Measurements from ENCODE around the gene ASMT. TPM values are rescaled to one million over a fixed set of nuclear protein-coding genes. Genes with fewer than 3 reads are reported as not detected.

Gene ASMT
- total RNA-seq, 1 experiment from 2014 or later, result not detected

DNA sequence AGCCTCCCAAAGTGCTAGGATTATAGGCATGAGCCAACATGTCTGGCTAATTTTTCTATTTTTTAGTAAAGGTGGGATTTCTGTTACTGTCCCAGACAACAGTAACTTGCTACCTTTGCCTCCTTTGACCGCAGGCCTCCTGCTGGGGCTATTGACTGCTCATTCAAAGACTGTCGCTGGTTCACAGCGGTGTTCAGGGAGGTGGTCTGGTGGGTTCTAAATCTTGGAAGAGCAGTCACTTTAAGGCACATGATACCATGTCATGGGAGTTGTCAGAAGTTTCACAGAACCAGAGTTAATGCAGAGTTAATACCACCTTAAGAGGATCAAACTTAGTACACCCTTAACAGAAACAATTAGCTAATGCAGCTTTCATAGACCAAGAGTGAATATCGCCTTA, 3.8 kb downstream of the ASMT start (continued):
- TF ChIP-seq, protein P1, sequence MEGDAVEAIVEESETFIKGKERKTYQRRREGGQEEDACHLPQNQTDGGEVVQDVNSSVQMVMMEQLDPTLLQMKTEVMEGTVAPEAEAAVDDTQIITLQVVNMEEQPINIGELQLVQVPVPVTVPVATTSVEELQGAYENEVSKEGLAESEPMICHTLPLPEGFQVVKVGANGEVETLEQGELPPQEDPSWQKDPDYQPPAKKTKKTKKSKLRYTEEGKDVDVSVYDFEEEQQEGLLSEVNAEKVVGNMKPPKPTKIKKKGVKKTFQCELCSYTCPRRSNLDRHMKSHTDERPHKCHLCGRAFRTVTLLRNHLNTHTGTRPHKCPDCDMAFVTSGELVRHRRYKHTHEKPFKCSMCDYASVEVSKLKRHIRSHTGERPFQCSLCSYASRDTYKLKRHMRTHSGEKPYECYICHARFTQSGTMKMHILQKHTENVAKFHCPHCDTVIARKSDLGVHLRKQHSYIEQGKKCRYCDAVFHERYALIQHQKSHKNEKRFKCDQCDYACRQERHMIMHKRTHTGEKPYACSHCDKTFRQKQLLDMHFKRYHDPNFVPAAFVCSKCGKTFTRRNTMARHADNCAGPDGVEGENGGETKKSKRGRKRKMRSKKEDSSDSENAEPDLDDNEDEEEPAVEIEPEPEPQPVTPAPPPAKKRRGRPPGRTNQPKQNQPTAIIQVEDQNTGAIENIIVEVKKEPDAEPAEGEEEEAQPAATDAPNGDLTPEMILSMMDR (IDR thresholded peaks at IDR 0.05 in 2 of 3, conservative IDR thresholded peaks at IDR 0.05 in 1 of 3; ENCODE audit: borderline replicate concordance in 1 of 3, insufficient read depth in 1 of 3, low read depth in 2 of 3, low read length in 2 of 3), result no peak
- no peak for TF ChIP-seq JUND (IDR thresholded peaks at IDR 0.05)
- TF ChIP-seq ZFX (IDR thresholded peaks at IDR 0.05), result no peak
- TF ChIP-seq SP1 (IDR thresholded peaks at IDR 0.05; ENCODE audit: low read depth), result no peak
- TF ChIP-seq EGR1 (IDR thresholded peaks at IDR 0.05; ENCODE audit: low read depth), result no peak
- TF ChIP-seq POLR2A (IDR thresholded peaks at IDR 0.05; ENCODE audit: borderline replicate concordance, extremely low read depth, insufficient read depth, insufficient read length), result no peak
- TF ChIP-seq, protein P2, sequence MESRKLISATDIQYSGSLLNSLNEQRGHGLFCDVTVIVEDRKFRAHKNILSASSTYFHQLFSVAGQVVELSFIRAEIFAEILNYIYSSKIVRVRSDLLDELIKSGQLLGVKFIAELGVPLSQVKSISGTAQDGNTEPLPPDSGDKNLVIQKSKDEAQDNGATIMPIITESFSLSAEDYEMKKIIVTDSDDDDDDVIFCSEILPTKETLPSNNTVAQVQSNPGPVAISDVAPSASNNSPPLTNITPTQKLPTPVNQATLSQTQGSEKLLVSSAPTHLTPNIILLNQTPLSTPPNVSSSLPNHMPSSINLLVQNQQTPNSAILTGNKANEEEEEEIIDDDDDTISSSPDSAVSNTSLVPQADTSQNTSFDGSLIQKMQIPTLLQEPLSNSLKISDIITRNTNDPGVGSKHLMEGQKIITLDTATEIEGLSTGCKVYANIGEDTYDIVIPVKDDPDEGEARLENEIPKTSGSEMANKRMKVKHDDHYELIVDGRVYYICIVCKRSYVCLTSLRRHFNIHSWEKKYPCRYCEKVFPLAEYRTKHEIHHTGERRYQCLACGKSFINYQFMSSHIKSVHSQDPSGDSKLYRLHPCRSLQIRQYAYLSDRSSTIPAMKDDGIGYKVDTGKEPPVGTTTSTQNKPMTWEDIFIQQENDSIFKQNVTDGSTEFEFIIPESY (IDR thresholded peaks at IDR 0.05; ENCODE audit: extremely low read depth, insufficient replicate concordance, low read length), result no peak

DNA sequence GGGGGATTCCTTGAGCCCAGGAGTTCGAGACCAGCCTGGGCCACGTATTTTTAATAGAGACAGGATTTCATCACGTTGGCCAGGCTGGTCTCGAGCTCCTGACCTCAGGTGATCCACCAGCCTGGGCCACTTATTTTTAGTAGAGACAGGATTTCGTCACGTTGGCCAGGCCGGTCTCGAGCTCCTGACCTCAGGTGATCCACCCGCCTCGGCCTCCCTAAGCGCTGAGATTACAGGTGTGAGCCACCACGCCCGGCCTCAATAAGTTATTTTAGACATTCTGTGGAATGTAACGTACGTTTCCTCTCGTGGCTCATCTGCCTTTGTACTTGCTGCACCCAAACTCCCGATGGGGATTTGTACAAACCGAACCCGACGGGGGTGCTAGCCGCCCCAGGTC, 8.8 kb downstream of the ASMT start:
- BruUV-seq (replicated peaks), result no TSS peak
- ATAC-seq, result no peak
- TF ChIP-seq SP1 (IDR thresholded peaks at IDR 0.05; ENCODE audit: low read depth) (no peak), EZH2phosphoT487 (IDR thresholded peaks at IDR 0.05; ENCODE audit: borderline replicate concordance) (no peak), RAD21 (IDR thresholded peaks at IDR 0.05; ENCODE audit: low read depth) (no peak), SIN3A (IDR thresholded peaks at IDR 0.05; ENCODE audit: low read depth) (no peak), ZNF274 (IDR thresholded peaks at IDR 0.05; ENCODE audit: low read depth, low read length) (no peak), FOSL1 (IDR thresholded peaks at IDR 0.05; ENCODE audit: low read depth) (no peak), YY1 (IDR thresholded peaks at IDR 0.05; ENCODE audit: extremely low read depth, insufficient replicate concordance, low read depth, low read length) (no peak), TCF7L2 (IDR thresholded peaks at IDR 0.05; ENCODE audit: borderline replicate concordance, extremely low read depth, insufficient read depth, insufficient read length) (no peak)
- TF ChIP-seq, protein P1 (IDR thresholded peaks at IDR 0.05 in 2 of 3, conservative IDR thresholded peaks at IDR 0.05 in 1 of 3; ENCODE audit: borderline replicate concordance in 1 of 3, insufficient read depth in 1 of 3, low read depth in 2 of 3, low read length in 2 of 3), result no peak
- TF ChIP-seq, protein P2 (IDR thresholded peaks at IDR 0.05; ENCODE audit: extremely low read depth, insufficient replicate concordance, low read length), result no peak

More for the DNA sequence above, 8.8 kb downstream of the ASMT start:
- no peak overlapping the region for H2AFZ ChIP-seq (ENCODE audit: low read depth, low read length, poor library complexity, severe bottlenecking)
- POLR2A ChIA-PET, result no interaction called here
- no peaks in the 10 kb centered on the region for H3K9me3 ChIP-seq (ENCODE audit: control insufficient read depth in 1 of 2, insufficient read depth in 1 of 2, low read depth in 1 of 2, low read length in 2 of 2)
- no peaks in the 10 kb centered on the region for H3K27me3 ChIP-seq (ENCODE audit: insufficient read depth, low read length)
- no peaks in the 10 kb centered on the region for H3K79me2 ChIP-seq (ENCODE audit: insufficient read depth, low read length)
- H3K9ac ChIP-seq (ENCODE audit: low read length), result no peak overlapping the region
- no peak overlapping the region for H3K27ac ChIP-seq (ENCODE audit: low read depth, low read length)
- H3K4me1 ChIP-seq (ENCODE audit: control insufficient read depth in 1 of 2, insufficient read depth in 2 of 2, low read length in 2 of 2), result no peaks in the 10 kb centered on the region
- H3K4me3 ChIP-seq (replicated peaks in 1 of 2; ENCODE audit: low read depth in 1 of 2, low read length in 2 of 2), result no peak overlapping the region
- intact Hi-C loops (cut with micrococcal nuclease), result no loop called here
- H3K9me2 ChIP-seq (ENCODE audit: insufficient read depth), result no peaks in the 10 kb centered on the region
- RAD21 ChIA-PET (ENCODE audit: low non-redundant PET in 1 of 2, low total read pairs in 2 of 2, uncharacterized antibody in 2 of 2, unreplicated experiment in 2 of 2), result no interaction called here
- no peaks in the 10 kb centered on the region for H4K20me1 ChIP-seq (ENCODE audit: insufficient read depth)
- DNase-seq (ENCODE audit: low read depth, low spot score), result no peak
- CTCF ChIA-PET, result no interaction called here
- H3K4me2 ChIP-seq (ENCODE audit: low read length), result no peak overlapping the region
- no peaks in the 10 kb centered on the region for H3K36me3 ChIP-seq (ENCODE audit: control insufficient read depth in 1 of 2, insufficient read depth in 2 of 2, low read length in 2 of 2)
